RWPE1 (cell line): ENCODE data around the gene MLLT6.
A peak's percentile ranks its signal among the peaks of the same experiment; 100 is the strongest.

Experiments
- CTCF ChIA-PET: fragments of 350-600 bp; sonication (Branson Sonifier 250); formaldehyde crosslinking; extraction: SDS; loops from one replicate; lab custom pipeline; 2021; lab: Yijun Ruan, JAX
- POLR2A ChIA-PET: fragments of 400-600 bp; formaldehyde crosslinking; extraction: SDS; loops from one replicate; lab custom pipeline; 2020; ENCODE audit warnings: antibody characterized with exemption; ENCODE audit not compliant: low non-redundant PET; lab: Yijun Ruan, JAX
- DNase-seq: peaks from one replicate; pipeline ENCODE4 v3.0.0; 2012; ENCODE audit warnings: low spot score
- H3K27ac ChIP-seq: fragments of 450-650 bp; 2 replicates; pipeline ENCODE4 v1.5.1; 2017
- TF ChIP-seq, protein P1 (sequence below): fragments of 450-650 bp; conservative IDR thresholded peaks from 2 replicates; pipeline ENCODE4 v1.5.1; 2017; ENCODE audit warnings: low read depth, mild to moderate bottlenecking

Gene MLLT6

DNA sequence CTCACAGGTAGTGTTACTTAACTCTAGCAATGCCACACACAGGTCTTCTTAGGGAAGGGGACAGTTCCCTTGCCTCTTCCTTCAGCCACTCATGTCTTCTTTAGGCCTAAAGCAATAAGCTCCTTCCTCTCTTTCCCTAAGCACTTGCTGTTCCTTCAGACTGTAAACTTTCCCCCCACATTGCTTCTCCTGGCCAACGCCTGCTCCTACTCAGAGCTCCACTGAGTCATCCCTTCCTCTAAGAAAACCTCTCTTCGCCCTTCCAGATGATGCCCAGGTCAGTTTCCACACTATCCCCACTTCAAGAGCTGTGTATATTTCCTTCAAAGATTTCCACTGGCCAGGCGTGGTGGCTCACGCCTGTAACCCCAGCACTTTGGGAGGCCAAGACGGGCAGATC, 17.8 kb upstream of the MLLT6 start:
- ChIA-PET CTCF (no interaction called here), POLR2A (interaction anchor here (0.6 to 1.2 kb wide), 2 partner anchors 10 to 22 kb away, joined by 4 read pairs; no protein-coding TSS in a partner anchor)
- TF ChIP-seq, protein P1, sequence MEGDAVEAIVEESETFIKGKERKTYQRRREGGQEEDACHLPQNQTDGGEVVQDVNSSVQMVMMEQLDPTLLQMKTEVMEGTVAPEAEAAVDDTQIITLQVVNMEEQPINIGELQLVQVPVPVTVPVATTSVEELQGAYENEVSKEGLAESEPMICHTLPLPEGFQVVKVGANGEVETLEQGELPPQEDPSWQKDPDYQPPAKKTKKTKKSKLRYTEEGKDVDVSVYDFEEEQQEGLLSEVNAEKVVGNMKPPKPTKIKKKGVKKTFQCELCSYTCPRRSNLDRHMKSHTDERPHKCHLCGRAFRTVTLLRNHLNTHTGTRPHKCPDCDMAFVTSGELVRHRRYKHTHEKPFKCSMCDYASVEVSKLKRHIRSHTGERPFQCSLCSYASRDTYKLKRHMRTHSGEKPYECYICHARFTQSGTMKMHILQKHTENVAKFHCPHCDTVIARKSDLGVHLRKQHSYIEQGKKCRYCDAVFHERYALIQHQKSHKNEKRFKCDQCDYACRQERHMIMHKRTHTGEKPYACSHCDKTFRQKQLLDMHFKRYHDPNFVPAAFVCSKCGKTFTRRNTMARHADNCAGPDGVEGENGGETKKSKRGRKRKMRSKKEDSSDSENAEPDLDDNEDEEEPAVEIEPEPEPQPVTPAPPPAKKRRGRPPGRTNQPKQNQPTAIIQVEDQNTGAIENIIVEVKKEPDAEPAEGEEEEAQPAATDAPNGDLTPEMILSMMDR = no peak
- no peak overlapping the region for H3K27ac ChIP-seq
- DNase-seq = no peak

DNA sequence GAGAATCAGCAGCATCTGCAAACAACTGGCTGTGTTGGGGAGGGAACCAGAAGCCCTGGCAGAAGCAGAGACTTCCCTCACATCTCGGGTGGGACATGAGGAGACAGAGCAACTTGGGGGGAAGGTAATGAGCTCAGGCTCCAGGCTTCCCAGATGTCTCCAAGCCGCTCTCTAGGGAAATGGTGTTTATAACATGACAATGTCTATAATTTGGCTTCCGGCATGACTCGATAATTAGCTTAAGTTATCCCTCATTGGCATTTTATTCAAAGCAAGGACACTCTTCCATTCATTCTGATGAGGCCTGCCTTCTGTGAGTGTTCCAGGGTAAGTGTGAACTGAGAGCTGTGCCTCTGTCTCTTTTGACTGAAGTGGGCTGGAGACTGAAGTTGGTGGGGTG, 14.7 kb upstream of the MLLT6 start:
- no peak for DNase-seq
- CTCF ChIA-PET = interaction anchor here (1.1 kb wide), 1 partner anchor 13 kb away, joined by 9 read pairs; no protein-coding TSS in a partner anchor
- POLR2A ChIA-PET = no interaction called here
- TF ChIP-seq, protein P1 = no peak
- H3K27ac ChIP-seq = no peak overlapping the region

DNA sequence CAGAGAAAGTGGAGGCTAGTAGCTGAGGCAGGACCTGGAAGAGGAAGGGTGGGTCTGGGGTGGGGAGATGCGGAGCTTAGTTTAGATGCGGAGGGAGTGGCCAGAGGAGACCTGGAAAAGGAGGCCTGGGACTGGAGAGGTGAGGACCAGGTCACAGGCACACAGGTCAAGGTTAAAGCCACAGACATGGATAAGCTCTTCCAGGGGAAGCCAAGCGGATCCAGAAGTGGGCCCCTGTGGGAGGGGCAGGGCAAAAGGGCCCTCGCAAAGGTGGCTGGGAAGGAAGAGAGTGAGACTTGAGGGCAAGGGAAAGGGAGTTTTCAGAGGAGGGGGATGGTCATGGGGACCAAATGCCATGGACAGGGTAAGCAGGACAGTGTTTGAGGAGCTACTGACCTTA, 13.9 kb upstream of the MLLT6 start:
- POLR2A ChIA-PET = no interaction called here
- CTCF ChIA-PET = interaction anchor here (1.1 kb wide), 1 partner anchor 14 kb away, joined by 9 read pairs; no protein-coding TSS in a partner anchor
- TF ChIP-seq, protein P1 = no peak

DNA sequence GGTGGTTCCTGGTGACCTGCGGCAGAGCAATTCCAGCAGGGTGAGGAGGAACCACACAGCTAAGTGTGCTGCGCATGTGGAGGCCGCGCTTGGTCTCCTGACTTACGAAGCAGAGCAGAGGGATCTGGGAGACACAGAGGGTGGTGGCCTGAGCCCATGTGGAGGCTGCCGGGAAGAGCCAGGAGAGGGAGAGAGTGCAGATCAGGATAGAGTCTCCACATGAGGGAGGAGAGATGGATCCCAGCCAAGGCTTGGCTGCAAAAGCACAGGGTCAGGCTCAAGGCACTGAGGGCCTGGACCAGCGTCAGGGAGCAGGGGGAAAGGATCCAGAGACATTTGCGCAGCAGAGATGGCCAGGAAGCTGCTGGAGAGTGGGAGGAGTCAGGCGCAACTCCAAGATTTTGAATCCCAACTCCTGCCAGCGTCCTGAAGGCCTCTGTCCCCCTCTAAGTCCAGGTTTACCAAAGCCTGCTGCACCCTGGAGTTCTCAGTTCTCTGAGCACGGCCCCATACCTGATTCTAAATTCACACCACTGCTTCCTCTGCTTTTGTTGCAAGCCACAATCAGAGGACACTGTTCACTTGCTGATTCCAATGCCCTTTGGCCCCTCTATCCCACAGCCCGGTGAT, 11.3 kb upstream of the MLLT6 start:
- TF ChIP-seq, protein P1 = no peak
- POLR2A ChIA-PET = no interaction called here
- no peak for DNase-seq
- H3K27ac ChIP-seq = peak overlapping the region; percentile 4
- CTCF ChIA-PET = no interaction called here

More for the DNA sequence above, 13.9 kb upstream of the MLLT6 start:
- no peak for DNase-seq
- H3K27ac ChIP-seq = no peak overlapping the region

DNA sequence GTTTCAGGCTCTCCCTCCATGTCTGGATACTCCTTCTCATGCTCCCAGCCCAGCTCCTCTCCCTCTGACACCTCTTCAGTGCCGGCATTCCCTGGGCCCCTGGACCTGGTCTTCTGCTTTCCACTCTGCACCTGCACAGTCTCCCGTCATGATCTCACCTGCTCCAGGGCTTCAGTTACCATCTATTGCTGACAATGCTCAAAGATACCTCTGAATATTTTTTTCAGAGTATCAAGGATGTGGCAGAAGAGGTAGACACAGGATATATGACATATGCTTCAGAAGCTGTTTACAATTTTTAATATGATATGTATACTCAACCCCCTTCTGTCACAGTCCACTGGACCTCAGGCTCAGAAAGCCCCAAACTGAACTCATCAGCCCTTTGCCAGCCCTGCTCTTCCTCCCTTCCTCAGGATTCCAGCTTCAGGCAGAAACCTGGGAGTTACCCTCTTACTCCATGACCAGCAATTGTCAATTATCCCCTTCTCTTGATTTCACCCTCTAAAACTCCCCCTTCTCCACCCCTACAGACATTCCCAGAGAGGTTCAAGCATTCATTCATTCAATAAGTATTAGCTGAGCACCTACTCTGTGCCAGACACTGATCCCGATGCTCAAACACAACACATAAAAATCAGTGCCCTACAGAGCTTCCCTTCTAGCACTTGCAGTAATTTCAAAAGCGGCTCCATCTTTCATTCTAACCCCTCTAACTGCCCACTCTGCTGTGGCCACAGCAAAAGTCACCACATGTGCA, 7.8 kb upstream of the MLLT6 start:
- ChIA-PET POLR2A (interaction anchor here (0.5 kb wide), 1 partner anchor 175 kb away, joined by 3 read pairs; no protein-coding TSS in a partner anchor), CTCF (interaction anchor here (0.5 to 0.7 kb wide), 5 partner anchors 11 to 147 kb away, joined by 3 to 4 read pairs (median 3); no protein-coding TSS in a partner anchor)
- TF ChIP-seq, protein P1 = no peak
- no peak overlapping the region for H3K27ac ChIP-seq
- no peak for DNase-seq

DNA sequence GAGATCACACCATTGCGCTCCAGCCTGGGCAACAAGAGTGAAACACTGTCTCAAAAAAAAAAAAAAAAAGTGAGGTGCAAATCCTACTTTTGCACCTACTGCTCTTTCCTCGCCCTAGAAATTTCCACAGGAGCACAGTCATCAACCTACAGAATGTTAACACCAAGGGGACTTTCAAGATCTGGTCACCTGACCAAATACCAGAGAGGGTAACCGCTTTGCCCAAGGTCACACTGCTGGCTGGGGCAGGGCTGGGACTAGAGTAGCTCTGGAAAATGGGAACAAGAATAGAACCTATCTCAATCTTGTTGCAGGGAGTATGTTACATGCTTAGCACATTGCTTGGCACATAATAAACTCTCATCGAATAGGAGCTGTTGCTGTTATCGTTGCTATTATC, 6.3 kb upstream of the MLLT6 start:
- TF ChIP-seq, protein P1 = no peak
- DNase-seq = no peak
- H3K27ac ChIP-seq = no peak overlapping the region
- ChIA-PET POLR2A (no interaction called here), CTCF (no interaction called here)
